Mesothelial cell of epicardium (in vitro differentiated cells): ENCODE measurements around the gene KRTAP10-2. TPM values are rescaled to one million over a fixed set of nuclear protein-coding genes. Genes with fewer than 3 reads are reported as not detected.
"Not testable (repeated sequence)": the region's sequence is repeated elsewhere in the genome, so short reads cannot be mapped to it uniquely, and the experiment has no call there.

Experiments used
- DNase-seq, 2 experiments: peaks; one replicate each; pipeline ENCODE4 v3.0.0; 2021; ENCODE audit warnings: low spot score in 2 of 2; ENCODE audit not compliant: unreplicated experiment in 2 of 2
- H3K27ac Mint-ChIP-seq: 2 replicates; pipeline ENCODE4 v1.8.0; 2021; ENCODE audit warnings: mixed read lengths
- H3K27me3 Mint-ChIP-seq: 2 replicates; pipeline ENCODE4 v1.8.0; 2021; ENCODE audit warnings: low read depth, mixed read lengths
- H3K36me3 Mint-ChIP-seq: 2 replicates; pipeline ENCODE4 v1.8.0; 2021; ENCODE audit warnings: mixed read lengths
- H3K4me1 Mint-ChIP-seq: 2 replicates; pipeline ENCODE4 v1.8.0; 2021; ENCODE audit warnings: mixed read lengths
- H3K4me3 Mint-ChIP-seq: 2 replicates; pipeline ENCODE4 v1.8.0; 2021; ENCODE audit warnings: mild to moderate bottlenecking, moderate library complexity, mixed read lengths
- H3K9me3 Mint-ChIP-seq: 2 replicates; pipeline ENCODE4 v1.8.0; 2021; ENCODE audit warnings: mixed read lengths
- CTCF ChIP-seq: fragments of 200-600 bp; sonication (generic); IDR thresholded peaks from one replicate; pipeline ENCODE4 v1.5.0; 2021; ENCODE audit warnings: antibody characterized with exemption; ENCODE audit not compliant: unreplicated experiment
- total RNA-seq: library from RNA; stranded (reverse); gene quantifications from 3 replicates; pipeline ENCODE4 v1.2.1, GENCODE V29; 2021

Gene KRTAP10-2
- total RNA-seq, 1 donor from 2014 or later, result not detected

- TF ChIP-seq CTCF, result no peak
- peaks cover 8% of the 10 kb centered on the region for H3K4me1 Mint-ChIP-seq
- peak in 1 of 2 experiments; percentile 38 for DNase-seq
- H3K27ac Mint-ChIP-seq, result peak overlapping the region; percentile 43
- H3K27me3 Mint-ChIP-seq, result peaks cover 24% of the 10 kb centered on the region
- peaks cover 25% of the 10 kb centered on the region for H3K9me3 Mint-ChIP-seq
- no peak overlapping the region for H3K4me3 Mint-ChIP-seq
- H3K36me3 Mint-ChIP-seq, result no peaks in the 10 kb centered on the region
These were observed 31.9 kb upstream of the KRTAP10-2 start for GRCh38 chr21:44583089-44583799.

- no peak for DNase-seq
- H3K9me3 Mint-ChIP-seq, result peaks cover 33% of the 10 kb centered on the region
- peaks cover 8% of the 10 kb centered on the region for H3K4me1 Mint-ChIP-seq
- no peak overlapping the region for H3K27ac Mint-ChIP-seq
- H3K4me3 Mint-ChIP-seq, result no peak overlapping the region
- peaks cover 2% of the 10 kb centered on the region for H3K36me3 Mint-ChIP-seq
- TF ChIP-seq CTCF, result no peak
- H3K27me3 Mint-ChIP-seq, result peaks cover 20% of the 10 kb centered on the region
These were observed 30.8 kb upstream of the KRTAP10-2 start for GRCh38 chr21:44582055-44582454.

DNA sequence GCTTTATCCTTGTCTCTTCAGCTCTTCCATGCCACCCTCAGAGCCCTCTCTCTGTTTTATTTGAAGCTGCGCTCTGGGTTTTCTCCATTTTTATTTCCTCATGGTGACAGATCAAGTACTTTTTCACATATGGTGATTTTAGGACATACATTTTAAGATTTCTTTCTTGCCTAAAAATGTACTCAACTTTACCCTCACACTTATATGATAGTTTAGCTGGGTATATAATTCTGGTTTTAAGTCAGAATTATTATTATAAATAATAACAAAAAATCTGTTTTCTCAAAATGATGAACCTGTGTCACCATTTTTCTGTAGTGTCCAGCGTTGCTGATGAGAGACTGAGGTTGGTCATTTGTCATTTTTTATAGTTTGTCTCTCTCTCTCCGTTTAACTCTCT is 29.9 kb upstream of the KRTAP10-2 start:
- TF ChIP-seq CTCF, result no peak
- Mint-ChIP-seq H3K36me3 (peaks cover 2% of the 10 kb centered on the region), H3K9me3 (peaks cover 33% of the 10 kb centered on the region), H3K27ac (no peak overlapping the region), H3K4me3 (no peak overlapping the region), H3K27me3 (peaks cover 13% of the 10 kb centered on the region), H3K4me1 (peaks cover 8% of the 10 kb centered on the region)
- DNase-seq, result no peak

GRCh38 chr21:44580231-44580821 is 29.0 kb upstream of the KRTAP10-2 start, which contains the start of gene KRTAP10-5:
Gene KRTAP10-5 (minus strand): TSS chr21:44580604. CDS start chr21:44580578, 26 bp downstream.
- not testable (repeated sequence) for H3K36me3 Mint-ChIP-seq, H3K4me1 Mint-ChIP-seq, H3K4me3 Mint-ChIP-seq, H3K27ac Mint-ChIP-seq, H3K27me3 Mint-ChIP-seq
- peak in 1 of 2 experiments; percentile 31 for DNase-seq
- peaks cover 28% of the 10 kb centered on the region for H3K9me3 Mint-ChIP-seq

DNA sequence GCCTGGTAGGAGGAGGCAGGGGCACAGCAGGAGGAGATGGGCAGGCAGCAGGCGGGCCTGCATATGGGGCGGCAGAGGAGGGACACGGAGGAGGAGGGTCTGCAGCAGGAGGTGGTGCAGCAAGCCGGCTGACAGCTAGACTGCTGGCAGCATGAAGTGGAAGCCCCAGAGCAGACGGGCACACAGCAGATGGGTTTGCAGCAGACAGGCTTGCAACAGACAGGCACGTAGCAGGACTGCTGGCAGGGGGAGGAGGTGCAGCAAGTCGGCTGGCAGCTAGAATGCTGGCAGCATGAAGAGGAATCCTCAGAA is 28.5 kb upstream of the KRTAP10-2 start:
- no peak for TF ChIP-seq CTCF
- Mint-ChIP-seq H3K4me1 (peaks cover 8% of the 10 kb centered on the region), H3K36me3 (peaks cover 2% of the 10 kb centered on the region), H3K27ac (no peak overlapping the region), H3K4me3 (no peak overlapping the region), H3K27me3 (peaks cover 5% of the 10 kb centered on the region), H3K9me3 (peaks cover 28% of the 10 kb centered on the region)
- DNase-seq, result no peak

GRCh38 chr21:44579056-44579832 is 27.9 kb upstream of the KRTAP10-2 start:
- Mint-ChIP-seq H3K4me3 (no peak overlapping the region), H3K4me1 (peaks cover 8% of the 10 kb centered on the region), H3K27me3 (peaks cover 4% of the 10 kb centered on the region), H3K9me3 (peaks cover 28% of the 10 kb centered on the region), H3K27ac (no peak overlapping the region), H3K36me3 (peaks cover 2% of the 10 kb centered on the region)
- DNase-seq, result peak in 1 of 2 experiments; percentile 27
- TF ChIP-seq CTCF, result no peak
